Fibroblast of lung (primary cell): Measurements from ENCODE around the gene SPACA7. TPM values are rescaled to one million over a fixed set of nuclear protein-coding genes. Genes with fewer than 3 reads are reported as not detected.

Source experiments
- DNase-seq, 2 donors: peaks; one replicate each; pipeline versions ENCODE4 v3.0.0 to v3.0.0-alpha.2; 2010; ENCODE audit warnings: low read depth in 2 of 2
- H2AFZ ChIP-seq: 2 replicates; pipeline ENCODE4 v1.5.1; 2012; ENCODE audit warnings: low read length, control low read depth, inconsistent platforms
- H3K27ac ChIP-seq: 2 replicates; pipeline ENCODE4 v1.5.1; 2011; ENCODE audit warnings: low read length, control low read depth; ENCODE audit not compliant: insufficient read depth
- H3K27me3 ChIP-seq: 2 replicates; pipeline ENCODE4 v1.5.1; 2011; ENCODE audit warnings: mild to moderate bottlenecking, low read length; ENCODE audit not compliant: control insufficient read depth, insufficient read depth
- H3K36me3 ChIP-seq: 2 replicates; pipeline ENCODE4 v1.5.1; 2011; ENCODE audit warnings: low read length; ENCODE audit not compliant: control insufficient read depth, insufficient read depth
- H3K4me1 ChIP-seq: 2 replicates; pipeline ENCODE4 v1.5.1; 2011; ENCODE audit warnings: low read length; ENCODE audit not compliant: control insufficient read depth, insufficient read depth; ENCODE audit errors: extremely low read depth
- H3K4me2 ChIP-seq: 2 replicates; pipeline ENCODE4 v1.5.1; 2011; ENCODE audit warnings: low read length, control low read depth; ENCODE audit not compliant: insufficient read depth; ENCODE audit errors: extremely low read depth
- H3K4me3 ChIP-seq, 4 experiments: fragments of 200-600 bp in 1 of 4; sonication (generic) in 1 of 4; replicated peaks in 1 of 4; 2 replicates each; pipeline ENCODE4 v1.5.1; 2011 to 2016; ENCODE audit warnings: low read length in 4 of 4, low read depth in 3 of 4, mild to moderate bottlenecking in 3 of 4, control low read depth in 2 of 4, inconsistent platforms in 1 of 4, mixed read lengths in 1 of 4; ENCODE audit not compliant: insufficient read depth in 1 of 4; ENCODE audit errors: control extremely low read depth in 1 of 4
- H3K79me2 ChIP-seq: 2 replicates; pipeline ENCODE4 v1.5.1; 2012; ENCODE audit warnings: mild to moderate bottlenecking, low read length, inconsistent platforms; ENCODE audit not compliant: control insufficient read depth, insufficient read depth
- H3K9ac ChIP-seq: 2 replicates; pipeline ENCODE4 v1.5.1; 2011; ENCODE audit warnings: mild to moderate bottlenecking, low read length, control low read depth; ENCODE audit not compliant: insufficient read depth
- H3K9me3 ChIP-seq: 2 replicates; pipeline ENCODE4 v1.5.1; 2012; ENCODE audit warnings: low read depth, low read length; ENCODE audit not compliant: control insufficient read depth, insufficient read depth
- H4K20me1 ChIP-seq: 2 replicates; pipeline ENCODE4 v1.5.1; 2011; ENCODE audit warnings: low read length; ENCODE audit not compliant: control insufficient read depth, insufficient read depth; ENCODE audit errors: extremely low read depth
- CTCF ChIP-seq, 2 donors: IDR thresholded peaks in 1 of 2; conservative IDR thresholded peaks in 1 of 2; 1 replicate in 1 of 2; 2 replicates in 1 of 2; pipeline ENCODE4 v1.5.1; 2011 to 2012; ENCODE audit warnings: low read length in 2 of 2, control low read depth in 1 of 2, inconsistent platforms in 1 of 2, low read depth in 1 of 2, mild to moderate bottlenecking in 1 of 2
- EZH2 ChIP-seq: IDR thresholded peaks from 2 replicates; pipeline ENCODE4 v1.5.1; 2012; ENCODE audit warnings: low read length, control low read depth, mild to moderate bottlenecking; ENCODE audit errors: missing control alignments
- polyA plus RNA-seq, 2 donors: library from polyadenylated mRNA; depleted of rRNA in 1 of 2; stranded (reverse) in 1 of 2; unstranded in 1 of 2; fragments of >200 nt; gene quantifications; 2 replicates each; pipeline ENCODE4 v1.2.1, GENCODE V29; 2011 to 2012; ENCODE audit warnings: missing spikeins in 1 of 2
- total RNA-seq: library from RNA; depleted of rRNA; stranded (reverse); fragments of >200 nt; gene quantifications from 2 replicates; pipeline ENCODE4 v1.2.1, GENCODE V29; 2014

Gene SPACA7
- total and polyA plus RNA-seq, 2 donors (not counting 1 experiment from before 2014, with no cell fraction given) = not detected

GRCh38 chr13:112468069-112468468 is 91.9 kb downstream of the SPACA7 start:
- Histone ChIP-seq H2AFZ (no peak overlapping the region), H3K9me3 (no peaks in the 10 kb centered on the region), H3K27ac (no peak overlapping the region), H3K79me2 (no peaks in the 10 kb centered on the region), H3K4me3 (no peak overlapping the region), H3K27me3 (no peaks in the 10 kb centered on the region), H3K4me2 (no peak overlapping the region), H3K4me1 (no peaks in the 10 kb centered on the region), H4K20me1 (no peaks in the 10 kb centered on the region), H3K36me3 (no peaks in the 10 kb centered on the region), H3K9ac (no peak overlapping the region)
- TF ChIP-seq EZH2 (no peak), CTCF (conservative IDR thresholded peaks at IDR 0.05 in 1 of 2, IDR thresholded peaks at IDR 0.05 in 1 of 2; ENCODE audit: low read depth in 1 of 2, low read length in 2 of 2) (no peak)
- no peak for DNase-seq

DNA sequence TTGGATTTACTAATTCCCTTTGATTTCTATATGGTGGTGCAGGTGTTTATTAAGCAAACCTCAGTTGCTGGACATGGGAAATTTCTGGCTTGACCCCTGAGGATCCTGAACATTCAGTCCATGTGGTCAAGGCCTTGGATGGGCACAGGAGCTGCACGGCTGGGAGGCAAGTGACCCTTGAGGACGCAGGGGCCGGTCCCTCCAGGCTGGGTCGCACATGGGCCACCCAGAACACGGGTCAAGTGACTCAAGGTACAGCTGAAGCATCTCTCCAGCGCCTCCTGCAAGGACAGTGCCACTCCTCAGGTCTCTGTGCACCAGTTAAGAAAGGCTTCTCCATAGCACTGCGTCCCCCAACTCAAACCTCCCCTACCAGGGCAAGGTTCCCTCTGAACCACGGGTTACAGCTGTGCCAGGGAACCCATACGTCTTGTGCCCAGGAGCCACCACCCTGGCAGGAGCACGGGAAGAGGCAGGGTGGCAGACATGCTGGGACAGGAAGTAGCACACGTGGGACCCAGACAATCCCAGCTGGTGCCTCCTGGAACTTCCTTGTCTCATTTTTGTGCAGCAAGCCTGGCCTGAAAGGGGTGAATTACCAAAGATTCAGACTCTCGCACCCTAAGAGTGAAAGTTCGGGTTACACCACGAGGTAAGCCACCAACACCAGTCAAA is 93.1 kb downstream of the SPACA7 start:
- Histone ChIP-seq H3K4me1 (no peaks in the 10 kb centered on the region), H4K20me1 (no peaks in the 10 kb centered on the region), H3K4me2 (no peak overlapping the region), H3K4me3 (no peak overlapping the region), H3K27me3 (no peaks in the 10 kb centered on the region), H3K9ac (no peak overlapping the region), H3K36me3 (no peaks in the 10 kb centered on the region), H2AFZ (no peak overlapping the region), H3K27ac (no peak overlapping the region), H3K79me2 (no peaks in the 10 kb centered on the region), H3K9me3 (no peaks in the 10 kb centered on the region)
- no peak for DNase-seq
- TF ChIP-seq CTCF (conservative IDR thresholded peaks at IDR 0.05 in 1 of 2, IDR thresholded peaks at IDR 0.05 in 1 of 2; ENCODE audit: low read depth in 1 of 2, low read length in 2 of 2) (no peak), EZH2 (no peak)

DNA sequence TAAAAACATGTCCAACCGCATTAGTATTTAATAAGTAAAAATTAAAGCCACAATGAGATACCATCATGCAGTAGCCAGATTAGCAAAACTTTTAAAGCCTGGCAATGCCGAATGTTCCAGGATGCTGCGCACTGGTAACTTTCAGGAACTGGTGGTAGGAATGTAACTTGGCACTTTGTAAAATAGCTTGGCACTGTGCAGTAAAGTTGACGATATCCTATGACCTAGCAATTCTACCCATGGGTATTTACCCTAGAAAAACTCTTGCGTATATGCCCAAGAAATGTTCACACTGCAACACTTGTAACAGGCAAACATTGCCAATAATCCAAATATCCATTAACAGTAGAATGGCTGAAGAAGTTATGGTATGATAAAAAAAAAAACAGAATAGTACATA is 97.7 kb downstream of the SPACA7 start:
- TF ChIP-seq CTCF (conservative IDR thresholded peaks at IDR 0.05 in 1 of 2, IDR thresholded peaks at IDR 0.05 in 1 of 2; ENCODE audit: low read depth in 1 of 2, low read length in 2 of 2) = no peak
- TF ChIP-seq EZH2 = no peak
- Histone ChIP-seq H3K9ac (no peak overlapping the region), H3K79me2 (no peaks in the 10 kb centered on the region), H3K4me2 (no peak overlapping the region), H3K27me3 (no peaks in the 10 kb centered on the region), H3K4me3 (no peak overlapping the region), H3K4me1 (no peaks in the 10 kb centered on the region), H3K36me3 (no peaks in the 10 kb centered on the region), H3K9me3 (no peaks in the 10 kb centered on the region), H4K20me1 (no peaks in the 10 kb centered on the region), H2AFZ (no peak overlapping the region), H3K27ac (no peak overlapping the region)
- DNase-seq = no peak
